HepG2 (cell line): ENCODE results near the gene GGT7. TPM values are rescaled to one million over a fixed set of nuclear protein-coding genes. Genes with fewer than 3 reads are reported as not detected.

Experiments
- ATAC-seq: fragments of 200-7000 bp; cut with Tn5 transposase; 3 replicates; pipeline ENCODE4 v1.9.1; 2020; ENCODE audit warnings: mild to moderate bottlenecking, moderate library complexity
- BruUV-seq: library from RNA; stranded (reverse); fragments of 400-500 nt; replicated peaks from 2 replicates; lab custom pipeline; 2021; lab: Mats Ljungman, UMichigan
- CTCF ChIA-PET: fragments of 300-600 bp; formaldehyde crosslinking; extraction: SDS; loops from one replicate; lab custom pipeline; 2021; ENCODE audit warnings: low total read pairs, inconsistent platforms, low intra/inter-chr PET ratio; lab: Yijun Ruan, JAX
- POLR2A ChIA-PET: fragments of 350-600 bp; sonication (Branson Sonifier 250); formaldehyde crosslinking; loops from one replicate; lab custom pipeline; 2020; ENCODE audit warnings: antibody characterized with exemption, inconsistent platforms; lab: Yijun Ruan, JAX
- DNase-seq: peaks from one replicate; pipeline ENCODE4 v3.0.0-alpha.2; 2015; ENCODE audit warnings: low spot score
- FAIRE-seq: peaks from 3 replicates; lab custom pipeline; 2011; peaks lifted over from hg19 to GRCh38; lab: Jason Lieb, UNC
- H2AFZ ChIP-seq: one replicate; pipeline ENCODE4 v1.6.1; 2011; ENCODE audit warnings: low read length, inconsistent platforms
- H3K27ac ChIP-seq: fragments of 300-600 bp; 3 replicates; pipeline ENCODE4 v1.8.0; 2011; ENCODE audit warnings: mixed run types, mild to moderate bottlenecking, mixed read lengths, low read length, inconsistent platforms; ENCODE audit not compliant: insufficient read depth; ENCODE audit errors: extremely low read length
- H3K27me3 ChIP-seq, 2 experiments: fragments of 200-600 bp in 1 of 2; 2 replicates in 1 of 2; 3 replicates in 1 of 2; pipeline versions ENCODE4 v1.6.0 to v1.8.0; 2011; ENCODE audit warnings: low read length in 2 of 2, mild to moderate bottlenecking in 2 of 2, moderate library complexity in 2 of 2, inconsistent platforms in 1 of 2; ENCODE audit not compliant: insufficient read depth in 2 of 2, control insufficient read depth in 1 of 2
- H3K36me3 ChIP-seq, 2 experiments: fragments of 200-600 bp in 1 of 2; replicated peaks in 1 of 2; 2 replicates in 1 of 2; 3 replicates in 1 of 2; pipeline versions ENCODE4 v1.5.1 to v1.8.0; 2011; ENCODE audit warnings: low read length in 2 of 2, inconsistent platforms in 1 of 2; ENCODE audit not compliant: insufficient read depth in 2 of 2, control insufficient read depth in 1 of 2
- H3K4me1 ChIP-seq: 2 replicates; pipeline ENCODE4 v1.5.1; 2012; ENCODE audit warnings: low read length, inconsistent platforms; ENCODE audit not compliant: insufficient read depth
- H3K4me2 ChIP-seq: 2 replicates; pipeline ENCODE4 v1.6.0; 2011; ENCODE audit warnings: low read depth, low read length, inconsistent platforms
- H3K4me3 ChIP-seq, 3 experiments: fragments of 200-600 bp in 1 of 3; sonication (generic), shearing (Covaris generic) in 1 of 3; replicated peaks in 1 of 3; 2 replicates each; pipeline ENCODE4 v1.5.1; 2011 to 2016; ENCODE audit warnings: low read length in 3 of 3, inconsistent platforms in 2 of 3, low read depth in 2 of 3, mild to moderate bottlenecking in 2 of 3, control low read depth in 1 of 3, mixed read lengths in 1 of 3; ENCODE audit not compliant: insufficient read depth in 1 of 3
- H3K79me2 ChIP-seq: one replicate; pipeline ENCODE4 v1.6.1; 2011; ENCODE audit warnings: low read length, inconsistent platforms; ENCODE audit not compliant: insufficient read depth
- H3K9ac ChIP-seq: 2 replicates; pipeline ENCODE4 v1.6.0; 2011; ENCODE audit warnings: mild to moderate bottlenecking, low read depth, low read length, inconsistent platforms; ENCODE audit not compliant: insufficient read depth
- H3K9me3 ChIP-seq: 2 replicates; pipeline ENCODE4 v1.5.1; 2012; ENCODE audit warnings: mild to moderate bottlenecking, low read length
- H4K20me1 ChIP-seq: 2 replicates; pipeline ENCODE4 v1.6.0; 2011; ENCODE audit warnings: inconsistent platforms, mild to moderate bottlenecking, low read length, moderate library complexity; ENCODE audit not compliant: insufficient read depth
- ATF7 ChIP-seq, 2 experiments: fragments of 450-650 bp in 1 of 2; sonication (generic) in 1 of 2; formaldehyde crosslinking in 1 of 2; IDR thresholded peaks; 2 replicates each; pipeline versions ENCODE4 v1.4.0 to v1.6.1; 2016 to 2020; ENCODE audit warnings: antibody characterized with exemption in 1 of 2, mild to moderate bottlenecking in 1 of 2, missing genetic modification reagents in 1 of 2
- DBP ChIP-seq: sonication (generic); formaldehyde crosslinking; IDR thresholded peaks from 2 replicates; pipeline ENCODE4 v1.4.0; 2020; ENCODE audit warnings: missing genetic modification reagents; ENCODE audit errors: not compliant biosample characterization
- NFKB2 ChIP-seq: sonication (generic); formaldehyde crosslinking; IDR thresholded peaks from 2 replicates; pipeline ENCODE4 v1.4.0; 2020; ENCODE audit warnings: missing genetic modification reagents, borderline replicate concordance
- NR3C1 ChIP-seq: sonication (generic); formaldehyde crosslinking; IDR thresholded peaks from 2 replicates; pipeline ENCODE4 v1.4.0; 2020; ENCODE audit warnings: missing genetic modification reagents
- THAP11 ChIP-seq: IDR thresholded peaks from 2 replicates; pipeline ENCODE4 v1.6.1; 2016; ENCODE audit warnings: missing biosample characterization, missing genetic modification reagents
- ZBTB21 ChIP-seq: sonication (generic); formaldehyde crosslinking; IDR thresholded peaks from 2 replicates; pipeline ENCODE4 v1.4.0; 2020; ENCODE audit warnings: missing genetic modification reagents
- ZNF280B ChIP-seq: sonication (generic); formaldehyde crosslinking; IDR thresholded peaks from 2 replicates; pipeline ENCODE4 v1.5.0; 2020; ENCODE audit warnings: missing genetic modification reagents, mild to moderate bottlenecking, borderline replicate concordance
- WGBS: methylation state at CpG from one replicate; pipeline ENCODE4 v1.1.6; 2017; ENCODE audit warnings: low lambda C conversion rate; 5-methylcytosine and 5-hydroxymethylcytosine counted together
- in situ Hi-C: cut with HindIII; loops from 2 replicates; pipeline ENCODE4 v1.10.0; 2017; ENCODE audit warnings: low pct_unique_long_range_greater_than_20kb; ENCODE audit not compliant: extremely low pct_ligation_motif_present
- intact Hi-C: fragments of 100-400 bp; cut with micrococcal nuclease; formaldehyde crosslinking; loops from one replicate; pipeline ENCODE4 v1.10.0; 2022; ENCODE audit not compliant: unreplicated experiment
- polyA plus RNA-seq, 8 experiments: library from polyadenylated mRNA; depleted of rRNA in 3 of 8; stranded (reverse) in 7 of 8; unstranded in 1 of 8; fragments of >200 nt; fragmentation: Illumina TruSeq in 4 of 8; extraction: Trizol in 4 of 8; gene quantifications; 2 replicates each; pipeline versions ENCODE4 v1.2.1 to v1.2.3, GENCODE V29; 2011 to 2016; ENCODE audit warnings: low read depth in 4 of 8, missing spikeins in 1 of 8, mixed read lengths in 1 of 8; ENCODE audit not compliant: insufficient read depth in 1 of 8
- total RNA-seq, 5 experiments: library from RNA; depleted of rRNA; stranded (reverse); fragments of >200 nt; fragmentation: Illumina TruSeq; extraction: Trizol; gene quantifications; 2 replicates each; pipeline ENCODE4 v1.2.3, GENCODE V29; 2016; ENCODE audit warnings: low read depth in 1 of 5

Gene GGT7
- total and polyA plus RNA-seq, 2 of the 13 experiments (the other 11 are each of a cell fraction or from before 2014, with no cell fraction given) = 6.6 to 23.0 TPM

- H3K9me3 ChIP-seq = no peaks in the 10 kb centered on the region
- intact Hi-C loops = no loop called here
- in situ Hi-C loops = no loop called here
- peaks cover 6 to 9% of the 10 kb centered on the region in 2 experiments; a peak in 3 of 5 replicates for H3K36me3 ChIP-seq
- H3K79me2 ChIP-seq = peaks cover 88% of the 10 kb centered on the region
- no peak overlapping the region for H3K9ac ChIP-seq
- H3K4me3 ChIP-seq = no peak overlapping the region
- no peak for TF ChIP-seq DBP
- TF ChIP-seq ATF7 (IDR thresholded peaks at IDR 0.05) = 0 out of 2 replicates have a peak, but pooled peaks have one; percentile 29
- TF ChIP-seq ATF7 (CRISPR knock-in tag; IDR thresholded peaks at IDR 0.05) = no peak
- H3K27ac ChIP-seq = no peak overlapping the region
- ChIA-PET POLR2A (no interaction called here), CTCF (no interaction called here)
- no peaks in the 10 kb centered on the region for H3K27me3 ChIP-seq
- no peak overlapping the region for H3K4me2 ChIP-seq
- H3K4me1 ChIP-seq = no peaks in the 10 kb centered on the region
- FAIRE-seq = no peak
- 0 out of 2 replicates have a peak, but pooled peaks cover 9% of the 10 kb centered on the region for H4K20me1 ChIP-seq
- ATAC-seq = no peak
- BruUV-seq = no TSS peak
- no peak for DNase-seq
- no peak overlapping the region for H2AFZ ChIP-seq
Measured at GRCh38 chr20:34798871-34799270, 73.8 kb downstream of the GGT7 start.

- Histone ChIP-seq H3K4me3 (no peak overlapping the region), H3K27ac (no peak overlapping the region), H3K9ac (no peak overlapping the region), H3K4me1 (no peaks in the 10 kb centered on the region), H3K27me3 (no peaks in the 10 kb centered on the region), H3K9me3 (no peaks in the 10 kb centered on the region), H3K36me3 (peaks cover 6% of the 10 kb centered on the region in 2 experiments; a peak in 3 of 5 replicates), H3K4me2 (no peak overlapping the region), H2AFZ (no peak overlapping the region), H4K20me1 (0 out of 2 replicates have a peak, but pooled peaks cover 5% of the 10 kb centered on the region), H3K79me2 (peaks cover 89% of the 10 kb centered on the region)
- in situ Hi-C loops = no loop called here
- ChIA-PET POLR2A (no interaction called here), CTCF (no interaction called here)
- TF ChIP-seq THAP11 (no peak), NR3C1 (CRISPR knock-in tag) (no peak), ZNF280B (CRISPR knock-in tag) (0 out of 2 replicates have a peak, but pooled peaks have one; percentile 34), ZBTB21 (CRISPR knock-in tag) (no peak), NFKB2 (CRISPR knock-in tag) (no peak)
- DNase-seq (no peak), ATAC-seq (peak; percentile 27; the same call in 2 of the 3 replicates), FAIRE-seq (no peak)
- BruUV-seq = no TSS peak
- intact Hi-C loops = no loop called here
- WGBS = 90% methylated on average over 3 of the region's 3 CpGs
Measured at GRCh38 chr20:34798328-34798727, 74.3 kb downstream of the GGT7 start.
